Lower leg skin (tissue), 3 donors: ENCODE data around the gene MUS81.

ENCODE experiments used
- POLR2A ChIP-seq, 2 donors: fragments of 450-650 bp; IDR thresholded peaks; one replicate each; pipeline ENCODE4 v1.6.1; 2016 to 2017; ENCODE audit warnings: antibody characterized with exemption in 2 of 2, mild to moderate bottlenecking in 1 of 2, moderate library complexity in 1 of 2
- TF ChIP-seq, protein P1 (sequence below), 3 donors: fragments of 450-650 bp; IDR thresholded peaks; one replicate each; pipeline ENCODE4 v1.5.1; 2016; ENCODE audit warnings: antibody characterized with exemption in 3 of 3, mild to moderate bottlenecking in 3 of 3, moderate library complexity in 2 of 3

DNA sequence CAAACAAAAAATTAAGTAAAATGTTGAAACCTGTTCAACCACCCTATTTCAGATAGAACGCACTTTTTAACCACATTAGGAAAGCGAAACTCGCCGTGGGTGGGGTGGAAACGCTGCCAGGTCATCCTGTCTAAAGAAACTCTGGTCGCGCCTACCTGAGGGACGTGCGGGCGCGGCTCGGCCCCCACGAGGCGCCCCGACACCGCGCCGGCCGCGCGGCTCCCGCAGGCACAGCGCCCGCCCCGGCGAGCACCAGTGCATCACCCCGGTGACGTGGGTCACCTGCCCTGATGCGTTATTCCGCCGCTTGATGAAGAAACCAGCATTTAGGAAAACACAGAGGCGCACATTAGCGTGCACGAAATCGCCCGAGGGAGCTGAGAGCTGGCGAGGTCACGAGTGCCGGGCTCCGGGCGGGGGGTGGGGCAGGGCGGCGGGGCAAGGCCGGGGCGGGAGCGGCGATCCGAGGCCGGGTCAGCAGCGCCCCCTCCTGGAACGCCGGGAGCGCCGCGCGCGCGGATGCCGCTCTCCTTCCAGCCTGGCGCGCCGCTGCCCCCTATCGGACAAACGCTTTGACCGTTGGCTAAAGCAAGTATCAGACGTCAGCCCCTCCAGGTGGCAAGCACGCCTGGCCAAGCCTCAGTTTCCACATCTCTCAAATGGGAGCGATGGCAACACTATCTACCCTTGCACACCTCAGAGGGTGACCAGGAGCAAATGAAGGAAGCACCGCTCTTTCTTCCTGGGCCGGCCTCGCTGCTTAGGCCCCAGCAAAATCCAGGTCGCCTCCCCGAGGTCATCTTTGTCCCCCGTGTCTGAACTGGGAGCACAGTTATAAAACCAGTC is 42.2 kb upstream of the MUS81 start:
- TF ChIP-seq POLR2A (IDR thresholded peaks at IDR 0.05), result no peak
- TF ChIP-seq, protein P1, sequence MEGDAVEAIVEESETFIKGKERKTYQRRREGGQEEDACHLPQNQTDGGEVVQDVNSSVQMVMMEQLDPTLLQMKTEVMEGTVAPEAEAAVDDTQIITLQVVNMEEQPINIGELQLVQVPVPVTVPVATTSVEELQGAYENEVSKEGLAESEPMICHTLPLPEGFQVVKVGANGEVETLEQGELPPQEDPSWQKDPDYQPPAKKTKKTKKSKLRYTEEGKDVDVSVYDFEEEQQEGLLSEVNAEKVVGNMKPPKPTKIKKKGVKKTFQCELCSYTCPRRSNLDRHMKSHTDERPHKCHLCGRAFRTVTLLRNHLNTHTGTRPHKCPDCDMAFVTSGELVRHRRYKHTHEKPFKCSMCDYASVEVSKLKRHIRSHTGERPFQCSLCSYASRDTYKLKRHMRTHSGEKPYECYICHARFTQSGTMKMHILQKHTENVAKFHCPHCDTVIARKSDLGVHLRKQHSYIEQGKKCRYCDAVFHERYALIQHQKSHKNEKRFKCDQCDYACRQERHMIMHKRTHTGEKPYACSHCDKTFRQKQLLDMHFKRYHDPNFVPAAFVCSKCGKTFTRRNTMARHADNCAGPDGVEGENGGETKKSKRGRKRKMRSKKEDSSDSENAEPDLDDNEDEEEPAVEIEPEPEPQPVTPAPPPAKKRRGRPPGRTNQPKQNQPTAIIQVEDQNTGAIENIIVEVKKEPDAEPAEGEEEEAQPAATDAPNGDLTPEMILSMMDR (IDR thresholded peaks at IDR 0.05), result peak in 2 of 3 donors; percentile 62 to 97
